GM12872 (cell line): ENCODE data around the gene JAKMIP1.
A peak's percentile ranks its signal among the peaks of the same experiment; 100 is the strongest.

Experiments used
- TF ChIP-seq, protein P1 (sequence below): IDR thresholded peaks from 3 replicates; pipeline ENCODE4 v1.5.1; 2011; ENCODE audit warnings: low read depth, mild to moderate bottlenecking, low read length, moderate library complexity; ENCODE audit not compliant: insufficient read depth

The JAKMIP1 gene

DNA sequence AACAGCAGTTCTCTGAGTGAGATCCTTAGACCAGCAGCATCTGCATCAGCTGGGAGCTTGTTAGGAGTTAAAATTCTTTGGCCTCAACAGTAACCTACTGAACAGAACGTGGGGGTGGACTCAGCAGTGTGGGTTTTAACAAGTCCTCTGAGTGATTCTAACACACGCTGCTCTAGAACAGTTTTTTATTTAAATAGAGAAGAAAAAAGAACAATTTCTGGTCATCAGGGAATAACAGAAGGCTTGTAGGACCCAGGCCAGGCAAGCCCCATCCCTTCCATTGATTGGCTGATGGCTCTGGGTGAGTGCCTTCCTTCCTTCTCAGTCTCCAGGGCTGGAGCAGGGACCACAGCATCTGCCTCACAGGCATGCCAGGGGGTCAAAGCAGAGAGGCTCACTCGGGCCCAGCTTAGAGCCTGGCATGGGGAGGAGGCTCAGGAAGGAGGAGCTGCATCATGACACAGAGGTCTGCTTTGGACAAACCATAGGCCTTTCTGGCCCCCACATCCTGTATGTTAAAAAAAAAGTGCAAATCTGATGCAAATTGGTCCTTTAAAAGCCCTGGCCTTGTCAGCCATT is 56.7 kb downstream of the JAKMIP1 start:
- TF ChIP-seq, protein P1, sequence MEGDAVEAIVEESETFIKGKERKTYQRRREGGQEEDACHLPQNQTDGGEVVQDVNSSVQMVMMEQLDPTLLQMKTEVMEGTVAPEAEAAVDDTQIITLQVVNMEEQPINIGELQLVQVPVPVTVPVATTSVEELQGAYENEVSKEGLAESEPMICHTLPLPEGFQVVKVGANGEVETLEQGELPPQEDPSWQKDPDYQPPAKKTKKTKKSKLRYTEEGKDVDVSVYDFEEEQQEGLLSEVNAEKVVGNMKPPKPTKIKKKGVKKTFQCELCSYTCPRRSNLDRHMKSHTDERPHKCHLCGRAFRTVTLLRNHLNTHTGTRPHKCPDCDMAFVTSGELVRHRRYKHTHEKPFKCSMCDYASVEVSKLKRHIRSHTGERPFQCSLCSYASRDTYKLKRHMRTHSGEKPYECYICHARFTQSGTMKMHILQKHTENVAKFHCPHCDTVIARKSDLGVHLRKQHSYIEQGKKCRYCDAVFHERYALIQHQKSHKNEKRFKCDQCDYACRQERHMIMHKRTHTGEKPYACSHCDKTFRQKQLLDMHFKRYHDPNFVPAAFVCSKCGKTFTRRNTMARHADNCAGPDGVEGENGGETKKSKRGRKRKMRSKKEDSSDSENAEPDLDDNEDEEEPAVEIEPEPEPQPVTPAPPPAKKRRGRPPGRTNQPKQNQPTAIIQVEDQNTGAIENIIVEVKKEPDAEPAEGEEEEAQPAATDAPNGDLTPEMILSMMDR: no peak

DNA sequence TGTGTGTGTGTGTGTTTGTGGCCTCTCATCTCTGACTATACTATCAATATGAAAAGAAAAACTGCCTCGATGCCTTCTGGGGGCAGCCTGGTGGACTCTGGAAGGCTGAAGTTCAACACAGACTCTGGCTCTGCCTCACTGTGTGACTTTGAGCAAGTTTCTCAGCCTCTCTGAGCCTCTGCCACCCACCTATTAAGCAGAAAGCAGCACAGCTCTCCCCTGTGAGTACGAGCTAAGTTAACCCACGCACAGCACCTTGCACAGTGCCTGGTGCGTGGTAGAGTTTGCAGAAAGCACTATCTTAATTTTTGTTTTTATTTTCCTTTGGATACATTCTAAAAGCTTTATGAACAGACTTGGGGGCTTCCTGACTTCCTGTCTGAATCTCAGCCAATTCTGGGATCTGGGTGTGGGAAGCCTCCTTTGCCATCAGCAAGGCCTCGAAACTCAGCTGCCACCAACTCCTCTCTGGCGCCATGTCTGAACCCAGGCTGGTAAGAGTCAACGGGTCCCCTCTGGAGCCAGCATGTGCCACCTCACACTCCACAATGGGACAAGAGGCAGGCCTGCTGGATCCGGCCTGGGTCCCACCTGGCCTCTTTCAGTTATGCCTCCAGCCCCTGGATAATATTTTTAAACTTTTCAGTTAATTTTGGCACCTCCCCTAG is 57.3 kb downstream of the JAKMIP1 start:
- TF ChIP-seq, protein P1: no peak

- TF ChIP-seq, protein P1: no peak
These were observed 57.8 kb downstream of the JAKMIP1 start for GRCh38 chr4:6142511-6142910.

DNA sequence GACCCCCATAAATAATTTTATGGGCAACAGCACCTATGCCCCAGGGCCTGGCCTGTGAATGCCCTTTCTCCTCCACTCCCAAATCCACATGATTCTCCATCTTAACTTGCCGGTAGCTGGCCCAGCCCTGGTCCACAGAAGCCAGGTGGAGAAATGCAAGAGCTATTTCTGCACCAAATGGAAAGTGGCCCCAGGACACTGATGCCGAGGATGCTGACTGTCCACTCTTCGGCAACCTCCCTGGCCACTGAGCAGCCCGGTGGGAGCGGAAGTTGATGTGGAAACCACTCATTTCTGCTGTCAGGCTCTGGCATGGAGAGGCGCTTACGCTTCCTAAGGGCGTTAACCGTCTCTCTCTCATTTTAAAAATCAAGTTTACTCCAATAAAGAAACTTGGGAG is 58.8 kb downstream of the JAKMIP1 start:
- TF ChIP-seq, protein P1: no peak

DNA sequence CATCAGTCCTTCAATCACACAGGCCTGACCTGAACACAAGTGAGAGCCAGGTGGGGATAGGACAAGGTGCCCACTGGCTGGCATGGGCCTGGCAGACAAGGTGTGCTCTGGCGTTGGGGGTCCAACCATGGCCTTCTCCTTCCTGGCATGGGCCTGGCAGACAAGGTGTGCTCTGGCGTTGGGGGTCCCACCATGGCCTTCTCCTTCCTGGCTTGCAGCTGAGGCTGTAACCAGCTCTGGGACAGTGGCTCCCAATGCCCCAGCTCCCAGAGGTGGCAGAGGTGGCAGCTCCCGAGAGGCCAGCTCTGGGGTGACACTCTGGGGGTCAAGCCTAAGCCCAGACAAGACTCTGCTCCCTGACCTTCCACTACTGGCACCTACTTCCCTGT is 62.6 kb downstream of the JAKMIP1 start:
- TF ChIP-seq, protein P1: no peak

DNA sequence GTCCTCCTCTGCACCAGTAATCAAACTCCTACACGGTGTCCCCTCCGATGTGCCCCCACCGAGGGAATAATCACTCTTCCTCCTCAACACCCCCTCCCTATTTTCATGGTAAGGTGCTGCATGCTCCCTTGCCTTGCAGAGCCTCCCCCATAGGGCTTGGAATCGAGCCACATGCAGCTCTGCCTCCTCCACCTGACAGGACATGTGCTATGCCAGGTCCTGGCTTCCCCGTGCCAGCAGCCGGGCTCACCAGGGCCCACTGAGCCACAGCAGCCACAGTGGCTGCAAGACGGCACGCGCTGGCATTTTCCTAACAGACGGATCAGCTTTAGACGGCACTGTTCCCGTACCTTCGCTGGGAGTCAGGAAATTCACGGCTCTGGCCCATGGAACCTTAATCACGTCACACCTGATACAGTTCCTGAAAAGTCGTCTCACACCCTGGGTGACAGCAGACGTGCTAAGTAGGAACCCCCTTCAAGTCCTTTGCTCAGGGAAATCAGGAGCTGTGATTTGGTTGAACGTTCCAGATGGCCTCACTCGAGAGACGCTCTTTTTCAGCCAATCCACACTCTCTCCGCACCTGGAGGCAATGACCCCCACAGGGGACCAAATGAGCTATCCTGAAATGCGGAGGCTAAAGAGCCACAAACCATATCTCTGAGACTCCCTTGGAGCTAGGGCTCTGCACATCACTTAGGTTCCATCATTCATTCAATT is 63.2 kb downstream of the JAKMIP1 start:
- TF ChIP-seq, protein P1: no peak

DNA sequence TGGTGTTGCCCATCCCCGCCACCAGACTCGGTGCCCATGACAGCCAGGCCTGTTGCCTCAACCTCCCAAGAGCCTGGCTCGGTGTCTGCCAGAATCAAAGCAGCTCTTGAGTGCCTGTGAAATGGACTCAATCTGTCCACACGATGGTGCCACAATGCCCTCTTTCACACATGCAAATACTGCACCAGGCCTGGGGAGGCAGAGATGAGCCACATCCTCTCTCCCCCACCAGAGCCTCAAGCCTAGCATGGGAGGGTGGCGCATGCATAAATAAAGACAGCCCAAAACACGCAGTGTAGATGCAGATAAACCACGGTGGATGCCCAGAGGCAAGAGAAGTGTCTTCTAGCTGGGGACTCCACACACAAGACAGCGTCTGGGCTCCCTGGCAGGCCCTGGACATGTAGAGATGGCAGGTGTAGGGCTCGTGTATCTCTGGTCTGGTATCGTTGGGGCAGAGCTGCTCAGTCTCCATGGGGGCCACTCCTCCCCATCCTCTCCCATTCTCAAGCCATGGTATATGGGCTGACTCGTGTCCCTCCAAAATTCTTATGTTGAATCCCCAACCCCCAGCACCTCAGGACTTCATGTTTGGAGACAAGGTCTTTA is 65.6 kb downstream of the JAKMIP1 start:
- TF ChIP-seq, protein P1: peak; percentile 87
